Endothelial cell of hepatic sinusoid (primary cell): ENCODE results near the gene FARS2.

Source experiments
- in situ Hi-C: cut with HindIII; loops from 2 replicates; pipeline ENCODE4 v1.10.0; 2017; ENCODE audit warnings: low sequenced_read_pairs

FARS2 gene

DNA sequence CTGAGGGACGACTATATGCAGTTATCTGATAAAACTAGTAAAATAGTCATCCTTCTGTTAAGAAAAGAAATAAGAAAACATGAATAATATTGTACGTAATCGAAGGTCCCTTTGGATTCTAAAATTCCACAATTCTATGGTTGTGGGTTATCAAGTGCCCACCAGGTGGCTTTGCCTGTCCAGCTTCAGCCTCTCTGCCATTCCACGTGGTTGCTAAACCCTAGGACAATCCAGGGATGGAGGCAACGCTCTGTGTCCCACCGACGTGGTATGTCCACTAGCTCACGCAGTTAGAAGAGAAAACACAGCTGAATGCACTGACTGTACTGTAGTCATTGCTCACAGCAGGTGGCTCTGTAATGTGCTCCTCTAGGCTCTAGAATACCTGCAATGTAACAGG is 349.3 kb downstream of the FARS2 start:
- in situ Hi-C loops = no loop called here

DNA sequence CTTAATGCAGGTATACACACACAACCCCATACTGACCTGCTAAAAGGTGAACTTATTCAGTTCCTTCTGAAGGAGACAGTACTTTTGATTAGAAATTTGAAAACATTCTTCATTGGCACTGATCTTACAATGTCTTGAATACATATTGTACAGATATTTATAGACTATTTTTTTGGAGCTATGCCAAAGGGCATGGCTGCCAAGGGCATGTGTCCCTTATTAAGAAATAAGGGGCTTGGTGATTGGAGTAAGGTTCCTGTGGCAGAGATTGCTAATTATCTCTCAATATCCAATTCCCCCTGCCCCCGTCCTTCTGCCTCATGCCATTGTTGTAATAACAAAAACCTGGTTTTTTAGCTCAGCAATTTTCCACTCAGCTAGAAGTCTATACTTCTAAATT is 355.9 kb downstream of the FARS2 start:
- in situ Hi-C loops = loop anchor here (5.0 kb wide), 1 partner anchor 100 kb away; no protein-coding TSS in a partner anchor

DNA sequence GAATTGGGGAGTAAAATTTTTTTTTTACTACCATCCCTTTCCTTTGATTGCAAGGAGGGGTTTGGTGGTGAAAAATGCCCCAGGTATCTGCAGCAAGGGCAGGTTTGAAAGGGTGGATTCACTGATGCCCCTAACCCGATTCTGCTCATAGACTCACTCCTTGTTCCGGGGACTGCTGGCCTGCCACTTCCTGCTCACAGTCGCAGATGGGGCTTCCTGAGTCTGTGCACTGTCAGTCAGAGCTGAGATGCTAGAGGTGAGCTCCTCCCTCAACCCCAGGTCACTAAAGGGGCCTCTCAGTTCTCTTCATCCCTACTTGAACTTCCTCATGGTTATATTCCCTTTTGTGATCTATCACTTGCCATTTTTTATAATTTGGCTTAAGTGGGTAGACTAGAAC is 357.9 kb downstream of the FARS2 start:
- in situ Hi-C loops = loop anchor here (5.0 kb wide), 1 partner anchor 102 kb away; no protein-coding TSS in a partner anchor

DNA sequence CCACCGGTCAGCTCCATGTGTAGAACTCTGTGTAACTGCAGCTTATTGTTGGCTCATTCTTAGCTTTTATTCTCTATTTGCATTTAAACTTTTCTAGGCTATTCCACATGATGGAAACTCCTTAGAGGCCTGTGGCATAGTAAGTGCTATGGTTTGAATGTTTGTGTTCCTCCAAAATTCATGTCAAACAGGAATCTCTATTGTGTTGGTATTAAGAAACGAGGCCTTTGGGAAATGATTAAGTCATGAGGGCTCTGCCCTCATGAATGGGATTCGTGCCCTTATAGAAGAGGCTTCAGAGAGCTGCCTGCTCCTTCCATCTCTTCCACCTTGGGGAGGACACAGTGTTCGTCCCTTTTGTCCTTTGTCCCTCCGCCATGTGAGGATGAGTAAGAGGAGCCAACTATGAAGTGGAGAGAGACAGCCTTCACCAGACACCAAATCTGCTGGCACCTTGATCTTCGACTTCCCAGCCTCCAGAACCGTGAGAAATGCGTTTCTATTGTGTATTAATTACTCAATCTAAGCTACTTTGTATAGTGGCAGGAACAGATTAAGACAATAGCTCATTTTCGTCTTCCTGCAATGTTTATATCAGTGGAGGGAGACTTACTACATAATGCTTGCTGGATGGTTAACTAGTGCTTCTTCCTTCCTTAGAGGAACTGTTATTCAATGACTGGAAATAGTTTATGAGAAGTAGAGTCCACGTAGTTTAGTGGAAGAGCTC is 361.1 kb downstream of the FARS2 start:
- in situ Hi-C loops = no loop called here

DNA sequence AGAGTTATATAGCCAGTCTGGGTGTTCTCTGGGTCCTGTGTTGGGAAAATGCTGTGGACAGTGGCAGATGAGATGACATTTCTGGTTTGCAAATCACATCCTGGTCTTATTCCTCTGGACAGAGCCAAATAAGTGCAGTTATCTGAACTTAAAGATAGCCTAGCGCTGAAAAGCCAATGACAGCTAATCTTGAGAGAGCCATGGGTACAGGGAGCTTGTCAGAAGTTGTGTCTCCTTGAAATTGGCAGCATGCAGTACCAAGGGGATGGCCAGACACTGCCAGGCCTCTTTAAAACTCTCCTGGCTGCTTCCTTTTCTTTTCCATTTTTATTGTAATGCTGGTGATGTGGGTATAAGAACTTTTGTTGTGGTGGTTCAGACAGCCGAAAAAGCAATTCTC is 362.5 kb downstream of the FARS2 start:
- in situ Hi-C loops = no loop called here

DNA sequence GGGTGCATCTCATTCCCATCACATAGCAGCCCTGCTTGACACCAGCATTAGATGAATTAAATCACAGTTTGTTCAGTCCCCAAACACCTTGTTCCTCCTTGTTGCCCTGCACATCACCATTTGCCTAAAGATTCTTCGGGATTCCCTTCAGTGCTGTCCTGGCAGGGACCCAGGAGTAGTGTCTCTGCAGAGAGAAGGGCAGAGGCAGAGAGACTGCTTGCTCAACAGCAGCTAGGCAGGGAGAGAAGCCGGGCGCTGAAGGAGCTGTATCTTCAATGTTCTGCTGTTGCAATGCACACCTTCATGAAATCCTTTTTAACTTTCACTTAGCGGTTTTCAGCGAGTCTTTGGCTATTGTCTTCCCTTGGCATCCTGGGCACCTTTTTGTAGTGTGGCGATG is 362.9 kb downstream of the FARS2 start:
- in situ Hi-C loops = no loop called here

DNA sequence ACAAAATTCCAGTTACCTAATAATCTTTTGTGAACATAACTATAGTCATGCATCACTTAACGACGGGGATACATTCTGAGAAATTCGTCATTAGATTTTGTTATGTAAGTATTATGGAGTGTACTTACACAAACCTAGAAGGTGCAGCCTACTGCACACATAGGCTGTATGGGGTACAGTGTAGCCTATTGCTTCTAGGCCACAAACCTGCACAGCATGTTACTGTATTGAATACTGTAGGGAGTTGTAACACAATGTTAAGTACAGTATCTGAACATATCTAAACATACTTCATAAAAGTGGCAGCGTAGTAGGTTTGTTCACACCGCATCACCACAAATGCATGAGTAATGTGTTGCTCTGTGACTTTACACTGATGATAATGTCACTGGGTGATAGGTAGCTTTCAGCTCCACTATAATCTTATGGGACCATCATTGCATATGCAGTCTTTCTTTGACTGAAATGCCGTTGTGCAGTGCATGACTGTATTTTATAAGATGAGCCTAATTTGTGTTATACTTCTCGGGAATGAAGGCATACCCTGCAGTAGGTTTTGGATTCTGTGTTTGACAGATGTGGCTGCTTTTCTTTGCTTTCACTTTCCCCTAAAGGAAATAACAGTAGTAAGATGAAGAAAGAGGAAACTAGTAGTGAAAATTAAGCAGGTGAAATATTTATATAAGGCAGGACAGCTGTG is 365.6 kb downstream of the FARS2 start:
- in situ Hi-C loops = no loop called here

DNA sequence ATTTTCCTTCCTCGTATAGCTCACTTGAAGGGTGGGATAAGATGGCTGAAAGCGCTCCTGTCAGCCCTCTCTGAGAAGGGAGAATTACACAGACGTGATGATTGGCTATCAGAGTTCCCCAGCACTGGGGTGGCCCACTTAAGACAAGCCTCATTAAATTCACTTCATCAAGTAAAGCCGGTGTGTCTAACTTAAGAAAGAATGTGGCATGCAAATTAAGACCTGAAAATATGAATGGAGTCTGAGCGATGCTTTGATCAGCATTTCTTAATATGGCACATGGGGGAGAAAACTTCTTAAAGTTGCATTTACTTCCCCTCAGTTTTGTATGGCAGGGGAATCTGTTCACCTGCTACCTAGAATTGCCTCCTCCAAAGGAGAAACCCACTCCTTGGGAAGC is 369.3 kb downstream of the FARS2 start:
- in situ Hi-C loops = no loop called here

DNA sequence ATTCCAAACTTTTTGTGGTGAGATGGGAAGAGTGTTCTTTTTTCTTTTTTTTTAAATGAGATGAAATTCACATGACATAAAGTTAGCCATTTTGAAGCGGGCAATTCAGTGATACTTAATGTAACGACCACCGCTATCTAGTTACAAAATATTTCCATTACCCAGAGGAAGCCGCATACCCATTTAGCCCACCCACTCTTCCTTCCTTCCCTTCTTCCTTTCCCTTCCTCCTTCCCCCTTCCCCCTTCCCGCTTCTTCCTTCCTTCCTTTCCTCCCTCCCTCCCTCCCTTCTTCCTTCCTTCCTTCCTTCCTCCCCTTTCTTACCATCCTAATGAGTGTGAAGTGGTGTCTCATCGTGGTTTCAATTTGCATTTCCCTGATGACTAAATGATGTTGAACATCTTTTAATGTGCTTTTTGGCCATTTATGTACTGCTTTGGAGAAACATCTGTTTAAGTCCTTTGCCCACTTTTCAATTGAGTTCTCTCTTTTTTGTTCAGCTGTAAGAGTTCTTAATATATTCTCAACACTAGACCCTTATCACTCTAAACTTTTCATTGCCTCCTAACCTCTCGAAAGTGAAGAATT is 371.1 kb downstream of the FARS2 start:
- in situ Hi-C loops = no loop called here

DNA sequence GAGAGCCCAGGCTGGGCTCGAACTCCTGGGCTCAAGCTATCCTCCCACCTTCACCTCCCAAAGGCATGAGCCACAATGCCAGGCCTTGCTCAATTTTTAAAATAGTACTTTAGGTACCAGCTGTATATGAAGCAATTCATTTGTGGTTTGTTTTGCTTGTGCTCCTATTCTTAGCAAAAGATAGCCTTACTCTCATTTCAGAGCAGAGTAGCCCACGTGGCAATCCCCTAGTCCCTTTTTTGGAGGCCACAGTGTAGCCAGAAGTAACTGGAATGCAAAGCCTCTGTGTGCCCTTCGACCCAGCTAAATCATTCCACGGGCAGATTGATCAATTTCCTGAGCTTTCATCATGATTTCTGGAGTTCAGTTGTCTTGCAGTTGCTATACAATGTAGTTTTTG is 373.2 kb downstream of the FARS2 start:
- in situ Hi-C loops = no loop called here

DNA sequence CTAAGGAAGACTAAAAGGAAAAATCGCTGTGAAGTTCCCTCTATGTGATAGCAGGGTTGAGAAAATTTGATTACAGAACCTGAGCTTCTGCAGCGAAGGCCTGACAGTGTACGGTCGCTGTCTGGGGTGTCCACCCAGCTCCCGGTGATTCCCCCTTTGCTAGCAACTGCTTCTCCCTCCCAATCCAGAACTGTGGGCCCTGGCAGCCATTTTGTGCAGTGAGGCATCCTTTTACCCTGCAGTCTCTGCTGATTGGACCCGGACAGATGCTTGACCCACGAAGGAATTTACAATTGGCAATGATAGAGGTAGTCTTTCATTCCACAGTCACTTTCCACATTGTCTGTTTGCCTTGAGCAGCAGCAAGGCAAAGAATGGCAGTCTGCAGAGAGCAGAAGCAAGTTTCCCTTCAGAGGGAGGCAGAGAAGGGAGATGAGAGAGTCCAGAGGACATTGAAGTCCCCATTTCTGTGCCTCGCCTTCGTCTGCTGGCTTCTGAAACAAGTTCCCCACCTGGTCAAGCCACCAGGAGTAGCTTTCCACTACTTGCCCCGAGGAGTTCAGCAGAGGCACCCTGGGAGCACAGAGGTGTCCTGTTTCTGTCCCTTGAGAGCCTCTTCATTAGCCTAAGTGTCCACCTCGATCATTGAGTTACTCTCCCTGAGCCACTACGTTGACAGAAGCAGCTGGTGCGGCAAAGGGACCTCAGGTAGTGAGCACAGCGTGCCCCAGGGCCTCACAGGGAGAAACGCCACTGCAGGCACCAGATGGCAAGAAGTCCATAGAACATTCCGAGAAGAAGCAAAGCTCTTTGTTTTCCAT is 375.1 kb downstream of the FARS2 start:
- in situ Hi-C loops = no loop called here

DNA sequence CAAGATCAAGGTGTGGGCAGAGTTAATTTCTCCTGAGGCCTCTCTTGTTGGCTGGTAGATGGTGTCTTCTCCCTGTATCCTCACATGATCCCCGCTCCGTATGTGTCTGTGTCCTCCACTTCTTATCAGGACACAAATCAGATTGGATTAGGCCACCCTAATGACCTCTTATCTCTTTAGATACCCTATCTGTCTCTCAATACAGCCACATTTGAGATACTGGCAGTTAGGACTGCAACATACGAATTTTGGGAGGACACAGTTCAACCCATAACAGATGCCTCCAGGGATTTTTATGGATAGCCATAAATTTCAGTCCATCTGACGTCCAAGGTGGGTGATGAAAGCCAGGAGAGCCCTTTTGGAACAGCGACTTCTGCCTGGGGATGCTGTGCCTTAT is 376.4 kb downstream of the FARS2 start:
- in situ Hi-C loops = no loop called here

DNA sequence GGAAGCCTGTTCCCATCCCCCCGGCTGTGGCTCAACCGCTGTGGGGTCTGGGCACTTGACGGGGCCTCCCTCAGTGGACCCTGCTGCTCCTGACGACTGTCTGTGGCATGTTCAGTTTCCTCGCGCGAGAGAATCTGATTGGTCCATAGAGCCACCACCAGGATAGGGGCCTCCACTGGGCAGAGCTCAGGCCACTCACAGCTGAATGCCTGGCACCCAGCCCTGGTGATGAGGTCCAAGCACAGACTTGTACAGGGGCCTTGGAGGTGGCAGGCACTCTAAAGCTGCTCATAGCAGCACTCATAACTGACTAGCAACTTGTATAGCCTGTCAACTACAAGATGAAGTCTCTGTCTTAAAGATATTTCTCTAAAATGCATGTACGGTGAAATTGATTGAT is 377.4 kb downstream of the FARS2 start:
- in situ Hi-C loops = no loop called here

DNA sequence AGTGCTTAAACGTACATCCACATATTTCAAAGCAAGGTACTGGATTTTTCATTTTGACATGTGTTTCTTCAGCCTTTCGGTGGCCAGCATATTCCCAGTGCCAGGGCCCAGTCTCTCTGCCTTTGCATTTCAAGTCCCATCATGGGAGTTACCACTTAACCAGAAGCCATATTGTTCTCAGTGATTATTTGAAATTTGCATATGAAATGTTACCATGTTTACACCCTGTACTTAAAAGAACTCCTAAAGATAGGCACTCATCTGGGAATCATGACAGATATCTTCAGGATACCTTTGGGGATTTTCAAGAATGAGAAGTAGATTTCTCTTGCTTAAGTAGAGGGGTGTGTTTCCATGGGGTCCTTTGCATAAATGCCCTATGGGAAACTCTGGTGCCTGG is 377.9 kb downstream of the FARS2 start:
- in situ Hi-C loops = no loop called here

DNA sequence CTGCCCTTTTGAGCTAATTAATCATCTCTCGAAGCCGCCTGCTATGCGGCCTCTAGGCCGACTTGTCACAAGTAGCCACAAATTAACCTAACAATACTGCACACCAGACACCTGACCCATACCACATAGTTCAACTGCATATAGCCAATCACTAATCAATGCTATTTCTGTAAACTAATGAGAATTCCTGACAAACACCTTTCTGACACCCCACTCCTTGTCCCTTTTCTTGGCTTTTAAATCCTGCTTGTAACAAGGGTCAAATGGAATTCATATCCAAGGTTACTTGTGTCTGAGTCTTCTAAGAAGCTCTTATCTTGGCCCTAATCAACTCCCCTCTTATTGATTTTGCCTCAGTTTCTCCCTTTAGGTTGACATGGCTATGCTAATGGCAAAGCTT is 379.3 kb downstream of the FARS2 start:
- in situ Hi-C loops = no loop called here

DNA sequence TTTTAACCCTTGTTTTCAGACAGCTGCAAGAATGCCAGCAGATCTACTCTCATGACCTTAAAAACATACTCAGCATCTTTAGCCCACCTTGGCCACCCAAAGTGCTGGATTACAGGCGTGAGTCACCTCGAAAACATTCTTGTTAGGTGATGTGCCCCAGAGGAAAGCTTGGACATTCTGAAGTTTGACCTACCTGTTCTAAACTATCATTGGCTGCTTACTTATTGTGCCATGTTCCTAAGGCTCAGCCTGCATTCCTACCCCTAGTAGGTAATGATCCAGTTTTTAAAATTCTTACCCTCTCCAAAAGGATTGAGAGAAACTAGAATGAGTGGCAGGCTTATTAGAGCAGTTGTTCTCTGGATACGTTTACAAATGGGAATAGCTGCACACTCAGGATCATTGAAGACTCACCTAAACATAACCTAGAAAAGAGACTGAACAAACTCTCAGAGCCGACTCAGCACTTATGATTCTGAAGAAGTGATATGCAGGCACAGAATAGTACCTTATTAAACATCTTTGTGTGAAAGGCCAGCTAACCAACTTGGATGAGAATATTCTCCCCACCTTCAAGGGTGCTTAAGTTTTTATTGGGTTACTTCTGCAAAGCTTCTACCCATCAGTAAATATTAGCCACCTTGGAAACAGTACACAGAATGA is 383.3 kb downstream of the FARS2 start:
- in situ Hi-C loops = no loop called here

DNA sequence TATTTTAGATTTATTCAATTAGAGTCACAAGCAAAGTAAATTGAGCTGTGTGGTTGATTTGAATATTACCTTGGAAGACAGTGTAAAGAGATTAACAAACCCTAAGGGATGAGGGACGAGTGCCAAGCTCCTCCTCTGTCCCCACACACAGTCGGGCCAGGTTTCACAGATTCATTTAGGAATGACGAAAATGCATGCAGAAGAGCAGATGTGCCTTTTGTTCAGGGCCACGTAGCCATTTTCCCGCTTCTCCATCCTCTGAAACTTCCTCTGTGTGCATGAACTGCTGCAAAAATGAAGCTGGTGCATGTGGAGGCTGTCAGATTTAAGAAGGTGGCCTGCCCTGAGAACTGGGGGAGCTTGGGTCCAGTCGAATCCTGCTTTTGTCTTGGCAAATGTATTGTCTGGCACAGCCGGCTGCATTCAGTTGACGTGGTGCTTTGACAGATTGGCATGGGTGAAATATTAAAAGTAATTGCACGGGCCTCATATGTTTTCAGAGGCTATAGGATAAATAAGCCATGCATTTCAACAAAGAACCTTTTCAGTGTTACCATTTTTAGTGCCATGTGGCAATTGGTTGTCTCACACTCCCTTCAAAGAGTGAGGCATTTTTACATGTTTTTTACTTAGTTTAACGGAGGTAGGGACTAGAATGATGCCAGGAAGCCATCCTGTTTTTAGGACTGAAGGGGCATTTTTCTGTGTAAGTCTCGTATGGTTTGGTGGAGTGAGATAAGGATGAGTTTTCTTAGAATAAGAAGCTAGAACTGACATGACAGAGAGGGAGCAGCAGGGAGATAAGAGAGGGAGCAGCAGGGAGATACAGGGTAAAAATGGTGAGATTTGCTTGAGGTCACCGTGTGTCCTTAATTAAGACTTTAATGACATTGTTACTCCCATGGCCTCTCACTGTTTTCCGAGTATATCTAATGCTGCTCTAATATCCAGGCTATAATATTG is 384.3 kb downstream of the FARS2 start:
- in situ Hi-C loops = no loop called here

DNA sequence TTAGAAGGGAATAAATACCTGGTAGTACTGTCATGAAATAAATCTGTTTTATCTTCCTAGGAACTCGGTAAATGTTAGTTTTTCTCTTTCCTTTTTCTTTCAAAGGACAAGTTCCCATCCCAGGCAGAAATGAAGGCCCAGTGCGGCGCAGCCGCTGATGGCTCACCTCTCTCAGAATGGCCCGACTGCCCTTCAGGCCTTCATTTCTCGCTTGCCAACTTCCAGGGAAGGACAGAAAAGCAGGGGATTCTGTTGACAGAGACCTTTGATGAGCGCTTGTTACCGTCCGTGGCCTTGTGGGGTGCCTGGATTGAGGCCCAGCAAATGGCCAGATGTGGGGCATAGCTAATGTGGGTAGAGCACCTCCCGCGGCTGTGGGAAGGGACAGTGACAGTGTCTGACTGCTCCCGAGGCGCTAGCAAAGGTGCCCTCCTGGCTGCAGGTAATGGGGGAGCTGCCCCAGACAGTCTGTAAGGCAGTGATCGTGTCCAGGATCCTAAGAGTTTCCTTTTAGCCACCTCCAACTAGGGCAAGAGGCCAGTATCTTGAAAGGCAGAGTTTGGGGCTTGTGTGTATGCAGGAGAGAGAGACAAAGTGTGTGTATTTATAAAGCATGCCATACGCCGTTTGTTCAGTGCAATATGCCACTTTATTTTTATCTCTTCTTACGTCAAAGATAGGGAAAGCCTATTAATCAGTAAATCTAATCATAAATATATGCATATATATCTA is 391.3 kb downstream of the FARS2 start:
- in situ Hi-C loops = no loop called here

DNA sequence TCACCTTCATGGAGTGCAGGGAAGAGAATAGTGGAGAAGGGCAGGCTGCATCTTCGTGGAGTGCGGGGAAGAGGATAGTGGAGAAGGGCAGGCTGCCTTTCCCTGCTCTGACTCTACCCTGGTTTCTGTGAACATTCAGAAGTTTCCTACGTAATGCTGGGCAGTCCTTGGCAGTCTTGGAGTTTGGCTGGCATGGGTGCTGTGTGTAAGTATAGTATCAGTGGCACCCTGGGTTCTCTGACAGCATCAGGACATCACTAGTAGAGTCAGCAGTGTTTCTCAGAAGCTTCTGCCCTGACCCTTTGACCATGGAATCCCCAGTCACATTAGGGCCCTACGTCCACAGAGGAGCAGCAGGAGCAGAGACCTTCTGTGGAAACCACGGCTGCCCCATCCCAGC is 392.5 kb downstream of the FARS2 start:
- in situ Hi-C loops = no loop called here
